NOMO-1 treated with DMSO at 0.1 percent for 48 hours (cell line): Measurements from ENCODE around the gene SIRT6.
"Not testable (repeated sequence)": the region's sequence is repeated elsewhere in the genome, so short reads cannot be mapped to it uniquely, and the experiment has no call there.

Experiments
- DNase-seq: peaks from one replicate; lab custom pipeline; 2025; ENCODE audit not compliant: unreplicated experiment; lab: John Stamatoyannopoulos, UW

SIRT6 gene

GRCh38 chr19:4182084-4182810 is at the start of gene SIRT6, which contains the start of gene ANKRD24:
TSS of gene SIRT6 (minus strand) at chr19:4182563. CDS start at chr19:4182539, 24 bp downstream.
TSS of gene ANKRD24 (plus strand) at chr19:4182689. CDS start at chr19:4186426, 3,737 bp downstream.
- peak; percentile 90 for DNase-seq

GRCh38 chr19:4232139-4232538 is 49.8 kb upstream of the SIRT6 start:
- DNase-seq: not testable (repeated sequence)

GRCh38 chr19:4231521-4231920 is 49.2 kb upstream of the SIRT6 start:
- DNase-seq: not testable (repeated sequence)

- not testable (repeated sequence) for DNase-seq
Measured at GRCh38 chr19:4230237-4230636, 47.9 kb upstream of the SIRT6 start.

GRCh38 chr19:4229179-4229931 is 47.0 kb upstream of the SIRT6 start, which contains the start of gene EBI3:
TSS of gene EBI3 (plus strand) at chr19:4229523. CDS start at chr19:4229551, 28 bp downstream.
- DNase-seq: no peak

DNA sequence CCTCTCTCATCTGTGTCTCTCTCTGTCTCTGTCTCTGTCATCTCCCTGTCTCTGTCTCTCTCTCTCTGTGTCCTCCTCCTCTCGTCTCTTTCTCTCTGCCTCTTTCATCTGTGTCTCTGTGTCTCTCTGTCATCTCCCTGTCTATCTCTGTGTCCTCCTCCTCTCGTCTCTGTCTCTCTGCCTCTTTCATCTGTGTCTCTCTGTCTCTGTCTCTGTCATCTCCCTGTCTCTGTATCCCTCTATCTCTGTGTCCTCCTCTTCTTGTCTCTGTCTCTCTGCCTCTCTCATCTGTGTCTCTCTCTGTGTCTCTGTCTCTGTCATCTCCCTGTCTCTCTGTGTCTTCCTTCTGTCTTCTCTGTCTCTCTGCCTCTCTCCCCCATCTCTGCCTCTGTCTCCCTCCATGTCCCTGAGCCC is 46.4 kb upstream of the SIRT6 start:
- DNase-seq: no peak

DNA sequence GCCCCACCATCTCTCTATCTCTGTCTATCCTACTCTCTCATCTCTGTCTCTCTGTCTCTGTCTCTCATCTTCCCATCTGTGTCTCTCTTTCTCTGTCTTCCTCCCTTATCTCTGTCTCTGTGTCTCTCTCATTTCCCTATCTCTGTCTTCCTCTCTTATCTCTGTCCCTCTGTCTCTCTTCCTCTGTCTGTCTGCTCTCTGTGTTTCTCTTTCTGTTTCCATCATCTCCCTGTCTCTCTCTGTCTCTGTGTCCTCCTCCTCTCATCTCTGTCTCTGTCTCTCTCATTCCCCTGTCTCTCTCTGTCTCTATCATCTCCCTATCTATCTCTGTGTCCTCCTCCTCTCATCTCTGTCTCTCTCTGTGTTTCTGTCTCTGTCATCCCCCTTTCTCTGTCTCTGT is 45.4 kb upstream of the SIRT6 start:
- DNase-seq: no peak

DNA sequence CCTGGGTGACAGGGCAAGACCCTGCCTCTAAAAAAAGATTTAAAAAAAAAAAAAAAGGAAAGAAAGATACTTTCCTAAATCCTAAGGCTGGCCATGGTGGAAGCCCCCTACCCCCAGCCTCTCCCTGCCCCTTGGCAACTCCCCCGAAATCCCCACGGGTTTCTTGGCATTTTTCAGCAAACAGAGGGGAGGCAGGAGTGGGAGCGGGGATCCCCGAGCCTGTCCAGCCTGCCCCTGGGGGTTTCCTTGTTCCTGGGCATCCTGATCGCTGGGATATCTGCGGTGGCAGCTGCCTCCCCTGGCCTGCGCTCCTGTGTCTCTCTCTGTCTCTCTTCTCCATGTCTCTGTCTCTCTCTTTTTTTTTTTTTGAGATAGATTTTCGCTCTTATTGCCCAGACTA is 43.5 kb upstream of the SIRT6 start:
- no peak for DNase-seq

- no peak for DNase-seq
Measured at GRCh38 chr19:4224470-4224869, 42.1 kb upstream of the SIRT6 start.

DNA sequence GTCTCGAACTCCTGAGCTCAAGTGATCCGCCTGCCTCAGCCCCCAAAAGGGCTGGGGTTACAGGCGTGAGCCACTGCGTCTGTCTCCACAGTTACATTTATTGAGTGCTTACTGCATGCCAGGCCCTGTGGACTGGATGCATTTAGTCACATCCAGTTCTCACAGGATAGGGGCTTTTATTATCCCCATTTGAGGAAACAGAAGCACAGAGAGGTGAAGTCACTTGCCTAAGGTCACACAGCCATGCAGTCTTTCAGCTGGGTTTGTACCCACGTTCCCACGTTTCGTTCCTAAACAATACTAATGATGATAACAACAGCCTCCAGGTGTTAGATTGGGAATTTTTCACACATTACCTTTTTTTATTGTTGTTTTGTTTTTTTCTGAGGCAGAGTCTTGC is 37.8 kb upstream of the SIRT6 start:
- no peak for DNase-seq

GRCh38 chr19:4218523-4218922 is 36.2 kb upstream of the SIRT6 start:
- DNase-seq: not testable (repeated sequence)

DNA sequence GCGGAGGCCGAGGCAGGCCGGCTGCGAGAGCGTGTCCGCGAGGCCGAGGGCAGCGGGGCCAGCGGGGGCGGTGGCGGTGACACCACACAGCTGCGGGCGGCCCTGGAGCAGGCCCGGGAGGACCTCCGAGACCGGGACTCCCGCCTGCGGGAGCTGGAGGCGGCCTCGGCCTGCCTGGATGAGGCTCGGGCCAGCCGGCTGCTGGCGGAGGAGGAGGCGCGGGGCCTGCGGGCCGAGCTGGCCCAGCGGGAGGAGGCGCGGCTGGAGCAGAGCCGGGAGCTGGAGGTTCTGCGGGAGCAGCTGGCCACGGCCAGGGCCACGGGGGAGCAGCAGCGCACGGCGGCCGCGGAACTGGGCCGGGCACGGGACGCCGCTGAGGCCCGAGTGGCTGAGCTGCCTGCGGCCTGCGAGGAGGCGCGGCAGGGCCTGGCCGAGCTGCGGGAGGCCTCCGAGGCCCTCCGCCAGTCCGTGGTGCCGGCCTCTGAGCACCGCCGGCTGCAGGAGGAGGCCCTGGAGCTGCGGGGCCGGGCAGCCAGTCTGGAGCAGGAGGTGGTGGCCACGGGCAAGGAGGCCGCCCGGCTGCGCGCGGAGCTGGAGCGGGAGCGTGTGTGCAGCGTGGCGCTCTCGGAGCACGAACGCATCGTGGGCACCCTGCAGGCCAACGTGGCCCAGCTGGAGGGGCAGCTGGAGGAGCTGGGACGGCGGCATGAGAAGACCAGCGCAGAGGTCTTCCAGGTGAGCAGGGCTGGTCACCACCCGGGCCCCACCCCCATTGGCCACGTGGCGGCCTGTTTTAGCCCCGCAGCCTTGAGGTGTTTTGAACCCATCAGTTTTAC is 35.3 kb upstream of the SIRT6 start:
- DNase-seq: no peak

DNA sequence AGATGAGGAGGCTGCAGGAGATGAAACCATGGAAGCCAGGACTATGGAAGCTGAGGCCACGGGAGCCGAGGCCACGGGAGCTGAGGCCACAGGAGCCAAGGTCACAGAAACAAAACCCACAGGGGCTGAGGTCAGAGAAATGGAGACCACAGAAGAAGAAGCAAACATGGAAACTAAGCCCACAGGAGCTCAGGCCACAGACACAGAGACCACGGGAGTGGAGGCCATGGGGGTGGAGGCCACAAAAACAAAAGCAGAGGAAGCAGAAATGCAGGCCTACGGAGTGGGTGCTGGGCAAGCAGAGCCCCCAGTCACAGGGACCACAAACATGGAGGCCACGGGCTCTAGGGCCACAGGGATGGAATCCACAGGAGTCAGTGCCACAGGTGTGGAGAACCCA is 34.5 kb upstream of the SIRT6 start:
- DNase-seq: no peak

DNA sequence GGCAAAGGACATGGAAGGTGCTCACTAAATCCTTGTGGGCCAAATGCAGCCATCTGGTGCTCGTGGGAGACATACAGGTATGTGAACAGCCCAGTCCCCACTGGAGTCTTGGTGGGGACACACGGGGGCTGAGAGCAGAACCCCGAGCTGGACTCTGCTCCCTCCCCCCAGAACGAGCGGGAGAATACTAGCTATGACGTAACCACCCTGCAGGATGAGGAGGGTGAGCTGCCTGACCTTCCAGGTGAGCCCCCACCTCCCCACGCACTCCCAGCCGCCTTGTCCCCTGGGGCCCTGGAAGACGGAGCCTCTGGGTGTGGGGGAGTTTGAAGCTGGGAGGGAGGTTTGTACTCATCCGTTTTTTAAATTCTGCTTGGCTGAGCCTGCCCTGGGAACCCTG is 33.4 kb upstream of the SIRT6 start:
- DNase-seq: no peak

DNA sequence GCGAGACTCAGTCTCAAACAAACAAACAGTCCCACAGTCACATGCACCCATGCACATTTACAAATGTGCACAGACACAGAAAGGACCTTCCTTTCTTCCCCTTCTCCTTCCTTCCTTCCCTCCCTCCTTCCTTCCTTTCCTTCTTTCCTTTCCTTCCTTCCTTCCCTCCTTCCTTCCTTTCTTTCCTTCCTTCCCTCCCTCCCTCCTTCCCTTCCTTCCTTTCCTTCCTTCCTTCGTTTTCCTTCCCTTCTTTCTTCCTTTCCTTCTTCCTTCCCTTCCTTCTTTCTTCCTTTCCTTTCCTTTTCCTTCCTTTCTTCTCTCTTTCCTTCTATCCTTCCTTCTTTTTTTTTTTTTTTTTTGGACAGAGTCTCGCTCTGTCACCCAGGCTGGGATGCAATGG is 30.8 kb upstream of the SIRT6 start:
- no peak for DNase-seq

GRCh38 chr19:4210166-4210731 is 27.9 kb upstream of the SIRT6 start:
- DNase-seq: no peak

- DNase-seq: peak; percentile 11
Measured at GRCh38 chr19:4208385-4209094, 26.2 kb upstream of the SIRT6 start.

DNA sequence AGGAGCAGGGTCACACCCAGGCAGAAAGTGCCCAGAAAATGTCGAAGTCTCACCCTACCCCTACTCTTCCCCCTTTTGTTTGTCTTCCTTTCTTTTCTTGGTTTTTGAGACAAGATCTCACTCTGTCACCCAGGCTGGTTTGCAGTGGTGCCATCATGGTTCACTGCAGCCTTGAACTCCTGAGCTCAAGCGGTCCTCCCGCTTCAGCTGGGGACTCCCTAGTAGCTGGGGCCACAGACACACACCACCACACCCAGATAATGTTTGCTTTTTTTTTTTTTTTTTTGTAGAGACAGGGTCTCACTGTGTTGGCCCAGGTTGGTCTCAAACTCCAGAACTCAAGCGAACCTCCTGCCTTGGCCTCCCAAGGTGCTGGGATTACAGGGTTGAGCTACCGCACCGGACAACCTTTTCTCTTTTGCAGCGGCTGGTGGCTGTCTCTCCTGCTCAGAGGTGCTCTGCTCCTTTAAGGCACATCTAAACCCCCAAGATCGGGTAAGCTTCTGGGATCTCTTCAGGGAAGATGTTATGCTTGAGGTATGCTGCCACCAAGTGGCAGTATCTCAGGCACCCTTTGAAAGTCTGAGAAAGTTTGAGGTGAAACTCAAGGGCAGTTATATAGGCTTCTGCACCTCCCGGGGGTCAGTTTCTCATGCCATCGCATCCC is 24.6 kb upstream of the SIRT6 start:
- peak; percentile 12 for DNase-seq

DNA sequence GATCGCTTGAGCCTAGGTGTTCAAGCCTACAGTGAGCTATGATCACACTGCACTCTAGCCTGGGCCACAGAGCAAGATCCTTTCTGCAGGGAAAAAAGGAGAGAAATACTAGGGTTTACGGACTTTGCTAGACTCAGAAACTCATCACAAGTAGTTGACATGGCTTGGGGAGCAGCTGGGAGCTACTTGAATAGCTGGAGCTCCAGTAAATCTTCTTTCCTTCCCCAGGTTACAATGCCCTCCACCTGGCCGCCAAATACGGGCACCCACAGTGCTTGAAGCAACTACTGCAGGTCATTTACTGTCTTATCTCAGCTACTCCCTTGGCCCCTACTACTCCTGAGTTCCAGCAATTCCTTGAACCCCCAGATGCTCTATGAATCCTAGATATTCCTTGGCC is 19.4 kb upstream of the SIRT6 start:
- DNase-seq: no peak
